HCT116 (cell line): Measurements from ENCODE around the gene TACC2. TPM values are rescaled to one million over a fixed set of nuclear protein-coding genes. Genes with fewer than 3 reads are reported as not detected.

Experiments used
- ATAC-seq: fragments of 200-7000 bp; cut with Tn5 transposase; 2 replicates; pipeline ENCODE4 v1.9.1; 2020; ENCODE audit warnings: mild to moderate bottlenecking, moderate library complexity
- BruUV-seq: library from RNA; stranded (reverse); fragments of 400-500 nt; replicated peaks from 2 replicates; lab custom pipeline; 2021; lab: Mats Ljungman, UMichigan
- CTCF ChIA-PET: fragments of 300-600 bp; sonication (Branson Sonifier 250); formaldehyde crosslinking; loops from one replicate; lab custom pipeline; 2021; ENCODE audit warnings: antibody characterized with exemption; lab: Charles Lee
- POLR2A ChIA-PET: fragments of 300-600, 350-600 bp; sonication (Branson Sonifier 250); formaldehyde crosslinking; loops from one replicate; lab custom pipeline; 2021; ENCODE audit warnings: antibody characterized with exemption; lab: Charles Lee
- RAD21 ChIA-PET, 2 experiments: fragments of 300-600 bp; sonication (Branson Sonifier 250); formaldehyde crosslinking; loops; one replicate each; lab custom pipeline; 2023; ENCODE audit warnings: low total read pairs in 2 of 2; ENCODE audit not compliant: uncharacterized antibody in 2 of 2, unreplicated experiment in 2 of 2, low non-redundant PET in 1 of 2; lab: Charles Lee
- DNase-seq: peaks from one replicate; pipeline ENCODE4 v3.0.0-alpha.2; 2010; ENCODE audit warnings: low read depth, low spot score
- H2AFZ ChIP-seq: fragments of 200-600 bp; shearing (Covaris generic), sonication (generic); 2 replicates; pipeline ENCODE4 v1.6.1; 2017; ENCODE audit warnings: low read depth, mixed run types, mixed read lengths, antibody characterized with exemption, low read length; ENCODE audit not compliant: poor library complexity, severe bottlenecking
- H3K27ac ChIP-seq: 2 replicates; pipeline ENCODE4 v1.5.1; 2012; ENCODE audit warnings: low read depth, low read length
- H3K27me3 ChIP-seq: fragments of 200-600 bp; sonication (generic); 2 replicates; pipeline ENCODE4 v1.6.1; 2016; ENCODE audit warnings: mixed run types, low read length, mixed read lengths; ENCODE audit not compliant: insufficient read depth
- H3K36me3 ChIP-seq, 2 experiments: fragments of 200-500 bp in 1 of 2; fragments of 200-600 bp in 1 of 2; sonication (Bioruptor generic) in 1 of 2; sonication (generic) in 1 of 2; 2 replicates each; pipeline versions ENCODE4 v1.5.1 to v1.6.1; 2014 to 2016; ENCODE audit warnings: low read length in 2 of 2, inconsistent platforms in 1 of 2, mixed read lengths in 1 of 2, mixed run types in 1 of 2; ENCODE audit not compliant: insufficient read depth in 2 of 2, control insufficient read depth in 1 of 2
- H3K4me1 ChIP-seq, 2 experiments: fragments of 200-600 bp in 1 of 2; sonication (generic) in 1 of 2; 2 replicates each; pipeline versions ENCODE4 v1.5.1 to v1.6.1; 2012 to 2017; ENCODE audit warnings: low read length in 2 of 2, inconsistent platforms in 1 of 2, mild to moderate bottlenecking in 1 of 2, mixed read lengths in 1 of 2, mixed run types in 1 of 2, moderate library complexity in 1 of 2; ENCODE audit not compliant: insufficient read depth in 2 of 2, control insufficient read depth in 1 of 2
- H3K4me2 ChIP-seq: fragments of 200-600 bp; sonication (generic); 2 replicates; pipeline ENCODE4 v1.6.1; 2017; ENCODE audit warnings: mixed run types, low read length, mixed read lengths
- H3K4me3 ChIP-seq, 2 experiments: fragments of 200-600 bp in 1 of 2; sonication (generic) in 1 of 2; replicated peaks in 1 of 2; 2 replicates each; pipeline ENCODE4 v1.5.1; 2011 to 2016; ENCODE audit warnings: low read length in 2 of 2, control low read depth in 1 of 2, low read depth in 1 of 2, mild to moderate bottlenecking in 1 of 2, mixed read lengths in 1 of 2, mixed run types in 1 of 2
- H3K79me2 ChIP-seq: fragments of 200-600 bp; sonication (generic); 2 replicates; pipeline ENCODE4 v1.6.1; 2017; ENCODE audit warnings: mild to moderate bottlenecking, mixed run types, low read length, moderate library complexity, mixed read lengths; ENCODE audit not compliant: insufficient read depth
- H3K9ac ChIP-seq: fragments of 200-600 bp; sonication (generic); 2 replicates; pipeline ENCODE4 v1.6.1; 2016; ENCODE audit warnings: low read length, mixed read lengths
- H3K9me2 ChIP-seq: fragments of 200-600 bp; sonication (generic), shearing (Covaris generic); 2 replicates; pipeline ENCODE4 v1.6.1; 2017; ENCODE audit warnings: mixed run types, mild to moderate bottlenecking, moderate library complexity; ENCODE audit not compliant: insufficient read depth
- H3K9me3 ChIP-seq, 2 experiments: fragments of 200-500 bp in 1 of 2; fragments of 200-600 bp in 1 of 2; sonication (Bioruptor generic) in 1 of 2; sonication (generic) in 1 of 2; 2 replicates each; pipeline ENCODE4 v1.6.1; 2014 to 2017; ENCODE audit warnings: low read length in 2 of 2, mixed read lengths in 2 of 2, inconsistent platforms in 1 of 2, low read depth in 1 of 2, mild to moderate bottlenecking in 1 of 2, mixed run types in 1 of 2, moderate library complexity in 1 of 2; ENCODE audit not compliant: control insufficient read depth in 1 of 2, insufficient read depth in 1 of 2
- H4K20me1 ChIP-seq: fragments of 200-600 bp; sonication (generic), shearing (Covaris generic); 2 replicates; pipeline ENCODE4 v1.6.1; 2017; ENCODE audit warnings: mixed run types, mild to moderate bottlenecking, moderate library complexity; ENCODE audit not compliant: insufficient read depth
- ATF3 ChIP-seq: IDR thresholded peaks from 2 replicates; pipeline ENCODE4 v1.6.1; 2012
- CEBPB ChIP-seq: IDR thresholded peaks from 2 replicates; pipeline ENCODE4 v1.6.1; 2012; ENCODE audit warnings: low read depth
- EGR1 ChIP-seq: IDR thresholded peaks from 2 replicates; pipeline ENCODE4 v1.6.1; 2012; ENCODE audit warnings: low read depth
- POLR2A ChIP-seq: IDR thresholded peaks from 2 replicates; pipeline ENCODE4 v1.7.0; 2011; ENCODE audit warnings: borderline replicate concordance; ENCODE audit not compliant: insufficient read depth, insufficient read length; ENCODE audit errors: extremely low read depth
- REST ChIP-seq: IDR thresholded peaks from 2 replicates; pipeline ENCODE4 v1.6.1; 2012; ENCODE audit warnings: low read depth
- SRF ChIP-seq: IDR thresholded peaks from 2 replicates; pipeline ENCODE4 v1.6.1; 2012; ENCODE audit warnings: low read depth
- TCF7L2 ChIP-seq: IDR thresholded peaks from 2 replicates; pipeline ENCODE4 v1.7.0; 2011; ENCODE audit warnings: borderline replicate concordance, inconsistent platforms; ENCODE audit not compliant: insufficient read depth, insufficient read length; ENCODE audit errors: extremely low read depth
- ZFX ChIP-seq: fragments of 450-650 bp; IDR thresholded peaks from 2 replicates; pipeline ENCODE4 v1.6.1; 2017
- intact Hi-C: fragments of 100-400 bp; cut with micrococcal nuclease; formaldehyde crosslinking; loops from 2 replicates; pipeline ENCODE4 v1.10.0; 2022
- total RNA-seq: library from RNA; stranded (reverse); gene quantifications from one replicate; pipeline ENCODE4 v1.2.1, GENCODE V29; 2021; ENCODE audit not compliant: unreplicated experiment

TACC2 gene
- total RNA-seq, 1 experiment from 2014 or later: 38.6 TPM

DNA sequence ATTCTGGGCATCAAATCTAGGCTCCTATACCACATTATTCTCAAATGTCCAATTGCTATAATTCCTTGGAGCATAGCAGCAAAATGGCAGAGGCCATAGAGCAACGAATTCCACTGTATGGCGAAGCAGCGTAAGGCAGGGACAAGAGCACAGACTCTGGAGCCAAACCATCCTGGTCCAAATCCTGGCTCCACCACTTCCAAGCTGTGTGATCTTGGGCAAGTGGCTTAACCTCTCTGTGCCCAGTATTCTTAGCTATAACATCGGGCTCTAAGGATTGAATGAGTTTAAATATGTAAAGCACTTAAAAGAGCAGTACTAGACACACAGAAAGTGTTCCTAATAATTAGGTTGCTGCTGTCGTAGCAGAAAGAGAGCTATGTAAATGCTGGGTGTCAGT lies 56.2 kb downstream of the TACC2 start:
- BruUV-seq: no TSS peak
- POLR2A ChIA-PET: interaction anchor here (1.2 kb wide), 1 partner anchor 17 kb away, joined by 4 read pairs; no protein-coding TSS in a partner anchor
- intact Hi-C loops: loop anchor here (1.0 kb wide), 1 partner anchor 83 kb away; no protein-coding TSS in a partner anchor

More for the DNA sequence above, 56.2 kb downstream of the TACC2 start:
- Histone ChIP-seq H3K36me3 (no peaks in the 10 kb centered on the region), H3K4me2 (peak overlapping the region; percentile 60; the same call in 1 of the 2 replicates), H2AFZ (no peak overlapping the region), H3K27ac (no peak overlapping the region), H3K9ac (no peak overlapping the region)
- CTCF ChIA-PET: interaction anchor here (1.5 kb wide), 1 partner anchor 10 kb away, joined by 3 read pairs; no protein-coding TSS in a partner anchor
- ATAC-seq: no peak
- TF ChIP-seq SRF: no peak
- TF ChIP-seq ATF3: no peak
- no peak for TF ChIP-seq EGR1
- no peak for TF ChIP-seq POLR2A
- no peak for TF ChIP-seq ZFX
- TF ChIP-seq TCF7L2: no peak
- no peak for TF ChIP-seq REST
- TF ChIP-seq CEBPB: no peak
- TF ChIP-seq, all 23 proteins: peak for 0
- Histone ChIP-seq H3K4me1 (peaks cover 15 to 20% of the 10 kb centered on the region in 2 experiments), H4K20me1 (no peaks in the 10 kb centered on the region), H3K79me2 (no peaks in the 10 kb centered on the region), H3K4me3 (no peak overlapping the region), H3K9me3 (no peaks in the 10 kb centered on the region), H3K9me2 (no peaks in the 10 kb centered on the region), H3K27me3 (no peaks in the 10 kb centered on the region)
- RAD21 ChIA-PET: no interaction called here
- no peak for DNase-seq
